K562 (cell line): ENCODE data around the gene MLXIPL. TPM values are rescaled to one million over a fixed set of nuclear protein-coding genes. Genes with fewer than 3 reads are reported as not detected.

Source experiments
- BRD4 ChIP-seq: fragments of 200-600 bp; sonication (generic); IDR thresholded peaks from 2 replicates; pipeline ENCODE4 v1.6.1; 2017; ENCODE audit warnings: inconsistent platforms
- CBX1 ChIP-seq: sonication (generic); IDR thresholded peaks from 2 replicates; pipeline ENCODE4 v1.6.1; 2016; ENCODE audit warnings: antibody characterized with exemption, low read depth, mild to moderate bottlenecking
- CREBBP ChIP-seq: IDR thresholded peaks from one replicate; pipeline ENCODE4 v1.6.1; 2012; ENCODE audit warnings: low read depth, mild to moderate bottlenecking, control low read depth, inconsistent platforms, low read length
- CREM ChIP-seq: IDR thresholded peaks from 2 replicates; pipeline ENCODE4 v1.6.1; 2014; ENCODE audit warnings: antibody characterized with exemption, low read depth
- CTBP1 ChIP-seq: fragments of 450-650 bp; IDR thresholded peaks from 2 replicates; pipeline ENCODE4 v1.6.1; 2016; ENCODE audit warnings: borderline replicate concordance
- EGR1 ChIP-seq: fragments of 450-650 bp; conservative IDR thresholded peaks from 2 replicates; pipeline ENCODE4 v1.6.1; 2017; ENCODE audit warnings: mild to moderate bottlenecking
- HCFC1 ChIP-seq: IDR thresholded peaks from 2 replicates; pipeline ENCODE4 v1.6.1; 2012; ENCODE audit warnings: low read depth, low read length, improper control_type of control experiment
- HDAC8 ChIP-seq: fragments of 450-650 bp; IDR thresholded peaks from 2 replicates; pipeline ENCODE4 v1.6.1; 2016; ENCODE audit warnings: mild to moderate bottlenecking, missing genetic modification characterization, moderate library complexity, missing compliant biosample characterization
- KAT2B ChIP-seq: IDR thresholded peaks from one replicate; pipeline ENCODE4 v1.6.1; 2012; ENCODE audit warnings: low read depth, mild to moderate bottlenecking, control low read depth, inconsistent platforms, low read length, moderate library complexity
- KDM1A ChIP-seq, 2 experiments: fragments of 450-650 bp; IDR thresholded peaks; 2 replicates each; pipeline ENCODE4 v1.6.1; 2016; ENCODE audit warnings: mild to moderate bottlenecking in 2 of 2
- MCM2 ChIP-seq: fragments of 450-650 bp; IDR thresholded peaks from 2 replicates; pipeline ENCODE4 v1.6.1; 2017; ENCODE audit warnings: low read depth, mild to moderate bottlenecking
- NEUROD1 ChIP-seq: fragments of 150-350 bp; IDR thresholded peaks from 2 replicates; pipeline ENCODE4 v1.6.1; 2014; ENCODE audit warnings: borderline replicate concordance, low read length, low read depth; ENCODE audit not compliant: partially characterized antibody
- NFIC ChIP-seq: fragments of 450-650 bp; IDR thresholded peaks from 2 replicates; pipeline ENCODE4 v1.6.1; 2017; ENCODE audit warnings: mild to moderate bottlenecking, inconsistent platforms
- NR4A1 ChIP-seq, 2 experiments: fragments of 250-450 bp in 1 of 2; fragments of 450-650 bp in 1 of 2; sonication (Bioruptor Pico) in 1 of 2; IDR thresholded peaks; 2 replicates each; pipeline versions ENCODE4 v1.4.0 to v1.6.1; 2016 to 2020; ENCODE audit warnings: mild to moderate bottlenecking in 2 of 2, missing compliant biosample characterization in 1 of 2, missing genetic modification characterization in 1 of 2, moderate library complexity in 1 of 2
- PHTF2 ChIP-seq: fragments of 250-450 bp; sonication (Bioruptor Pico); IDR thresholded peaks from 2 replicates; pipeline ENCODE4 v1.5.0; 2021; ENCODE audit warnings: mild to moderate bottlenecking
- POLR2H ChIP-seq: IDR thresholded peaks from 2 replicates; pipeline ENCODE4 v1.6.1; 2016; ENCODE audit warnings: missing genetic modification characterization, low read depth, mild to moderate bottlenecking, control low read depth, missing compliant biosample characterization, moderate library complexity
- PTRF ChIP-seq: fragments of 450-650 bp; IDR thresholded peaks from 2 replicates; pipeline ENCODE4 v1.6.1; 2016; ENCODE audit warnings: mild to moderate bottlenecking, missing genetic modification characterization, missing compliant biosample characterization
- RB1 ChIP-seq: fragments of 450-650 bp; IDR thresholded peaks from 2 replicates; pipeline ENCODE4 v1.6.1; 2017; ENCODE audit warnings: low read depth, mild to moderate bottlenecking
- RBFOX2 ChIP-seq: fragments of 200-400 bp; formaldehyde crosslinking; IDR thresholded peaks from 2 replicates; pipeline ENCODE4 v1.6.1; 2017; ENCODE audit warnings: low read depth, mild to moderate bottlenecking, low read length, moderate library complexity
- RNF2 ChIP-seq: sonication (generic); IDR thresholded peaks from 2 replicates; pipeline ENCODE4 v1.6.1; 2016
- SMAD1 ChIP-seq: fragments of 150-350 bp; IDR thresholded peaks from 2 replicates; pipeline ENCODE4 v1.6.1; 2014; ENCODE audit warnings: low read length, low read depth; ENCODE audit not compliant: partially characterized antibody
- SMC3 ChIP-seq: conservative IDR thresholded peaks from 2 replicates; pipeline ENCODE4 v1.6.1; 2011; ENCODE audit warnings: low read depth, low read length, improper control_type of control experiment; ENCODE audit not compliant: insufficient read depth
- TGIF2 ChIP-seq: sonication (generic); formaldehyde crosslinking; IDR thresholded peaks from 2 replicates; pipeline ENCODE4 v1.8.1; 2022; ENCODE audit warnings: mild to moderate bottlenecking, missing genetic modification reagents, moderate library complexity
- TSC22D4 ChIP-seq: fragments of 450-650 bp; IDR thresholded peaks from 2 replicates; pipeline ENCODE4 v1.6.1; 2016; ENCODE audit warnings: missing genetic modification characterization, missing biosample characterization, control low read depth
- ZBED1 ChIP-seq: IDR thresholded peaks from 2 replicates; pipeline ENCODE4 v1.6.1; 2014
- ZC3H8 ChIP-seq: fragments of 450-650 bp; IDR thresholded peaks from 2 replicates; pipeline ENCODE4 v1.6.1; 2017
- ZNF134 ChIP-seq: fragments of 250-450 bp; sonication (Bioruptor Pico); conservative IDR thresholded peaks from 2 replicates; pipeline ENCODE4 v1.4.0; 2020
- ZNF699 ChIP-seq: fragments of 250-450 bp; sonication (Bioruptor Pico); IDR thresholded peaks from 2 replicates; pipeline ENCODE4 v1.8.0; 2021; ENCODE audit warnings: mild to moderate bottlenecking, moderate library complexity; ENCODE audit not compliant: insufficient replicate concordance
- ZZZ3 ChIP-seq: fragments of 450-650 bp; IDR thresholded peaks from 2 replicates; pipeline ENCODE4 v1.6.1; 2016; ENCODE audit warnings: antibody characterized with exemption, mild to moderate bottlenecking, moderate library complexity
- polyA plus RNA-seq, 8 experiments: library from polyadenylated mRNA; depleted of rRNA in 4 of 8; stranded (reverse) in 5 of 8; unstranded in 3 of 8; fragments of >200 nt; fragmentation: Nextera tagmentation in 2 of 8; fragmentation: Illumina TruSeq in 1 of 8; extraction: Ambion mirVana in 2 of 8; extraction: Trizol in 1 of 8; gene quantifications; 2 replicates each; pipeline versions ENCODE4 v1.2.1 to v1.2.3, GENCODE V29; 2011 to 2014; ENCODE audit warnings: inconsistent platforms in 1 of 8, missing spikeins in 1 of 8
- total RNA-seq, 7 experiments: library from RNA; depleted of rRNA in 6 of 7; stranded (reverse); fragments of >200 nt in 6 of 7; fragmentation: Illumina TruSeq in 2 of 7; extraction: Trizol in 2 of 7; gene quantifications; 2 replicates each; pipeline versions ENCODE4 v1.2.1 to v1.2.3, GENCODE V29; 2011 to 2021; ENCODE audit warnings: low replicate concordance in 1 of 7
- TF ChIP-seq, protein P1 (sequence below), 2 experiments: fragments of 450-650 bp; IDR thresholded peaks; 2 replicates each; pipeline ENCODE4 v1.6.1; 2016
- TF ChIP-seq, protein P2 (sequence below): fragments of 450-650 bp; formaldehyde crosslinking; IDR thresholded peaks from 2 replicates; pipeline ENCODE4 v1.4.0; 2022; ENCODE audit warnings: mild to moderate bottlenecking, moderate library complexity

Gene MLXIPL
- total and polyA plus RNA-seq, 9 of the 15 experiments (the other 6 are each of a cell fraction or from before 2014, with no cell fraction given) = 0.11 to 18.4 (median 1.4) TPM

DNA sequence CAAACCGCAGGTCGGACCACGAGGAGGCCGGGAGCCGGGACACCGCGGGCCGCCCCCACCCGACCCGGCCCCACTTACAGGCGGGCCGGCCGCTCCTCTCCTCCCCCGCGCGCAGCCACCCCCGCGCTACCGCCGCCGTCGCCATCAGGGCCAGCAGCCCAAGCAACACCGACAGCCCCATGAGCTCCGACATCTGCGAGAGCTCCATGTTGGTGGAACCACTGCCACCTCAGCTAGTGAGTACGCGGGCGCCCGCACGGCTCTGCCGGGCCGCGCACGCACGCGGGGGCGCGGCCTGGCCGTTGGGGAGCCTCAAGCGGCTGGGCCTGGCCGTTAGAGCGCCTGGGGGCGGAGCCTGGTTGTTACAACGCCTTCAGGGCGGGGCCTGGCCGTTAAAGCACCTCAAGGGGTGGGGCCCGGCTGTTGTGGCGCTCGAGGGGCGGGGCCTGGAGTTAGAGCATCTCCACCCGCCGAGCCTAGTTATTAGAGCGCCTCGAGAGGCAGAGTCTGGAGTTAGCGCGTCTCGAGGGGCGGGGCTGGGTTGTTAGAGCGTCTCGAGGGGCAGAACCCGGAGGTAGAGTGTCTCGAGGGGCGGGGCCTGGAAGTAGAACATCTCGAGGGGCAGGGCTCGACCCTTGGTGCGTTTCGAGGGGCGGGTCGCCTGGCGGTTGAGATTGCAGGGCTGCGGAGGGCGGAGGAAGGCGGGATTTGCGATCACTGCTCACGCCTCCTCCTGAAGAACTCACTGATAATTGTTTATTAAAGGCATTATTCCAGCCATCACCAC, 45.8 kb downstream of the MLXIPL start, which contains the start of gene TBL2 (continued):
- TF ChIP-seq TSC22D4 (tag) = no peak
- TF ChIP-seq CTBP1 = peak; percentile 93
- no peak for TF ChIP-seq PHTF2 (CRISPR knock-in tag)
- TF ChIP-seq RNF2 = no peak
- TF ChIP-seq NEUROD1 = peak; percentile 77
- TF ChIP-seq CREBBP = no peak
- peak; percentile 67 for TF ChIP-seq NFIC
- TF ChIP-seq BRD4 = peak; percentile 19; the same call in 1 of the 2 replicates
- peak; percentile 92 for TF ChIP-seq POLR2H (tag)
- TF ChIP-seq CREM = peak; percentile 64
- TF ChIP-seq TGIF2 (CRISPR knock-in tag) = 0 out of 2 replicates have a peak, but pooled peaks have one; percentile 48
- TF ChIP-seq HCFC1 = peak; percentile 36; the same call in 1 of the 2 replicates
- peak; percentile 98 for TF ChIP-seq RBFOX2
- peak; percentile 87 for TF ChIP-seq EGR1
- TF ChIP-seq RB1 = peak; percentile 86
- no peak for TF ChIP-seq ZZZ3
- 0 out of 2 replicates have a peak, but pooled peaks have one; percentile 21 for TF ChIP-seq HDAC8 (tag)
- peak; percentile 94 for TF ChIP-seq CBX1
- no peak for TF ChIP-seq ZNF134 (CRISPR knock-in tag)
- TF ChIP-seq, protein P1, sequence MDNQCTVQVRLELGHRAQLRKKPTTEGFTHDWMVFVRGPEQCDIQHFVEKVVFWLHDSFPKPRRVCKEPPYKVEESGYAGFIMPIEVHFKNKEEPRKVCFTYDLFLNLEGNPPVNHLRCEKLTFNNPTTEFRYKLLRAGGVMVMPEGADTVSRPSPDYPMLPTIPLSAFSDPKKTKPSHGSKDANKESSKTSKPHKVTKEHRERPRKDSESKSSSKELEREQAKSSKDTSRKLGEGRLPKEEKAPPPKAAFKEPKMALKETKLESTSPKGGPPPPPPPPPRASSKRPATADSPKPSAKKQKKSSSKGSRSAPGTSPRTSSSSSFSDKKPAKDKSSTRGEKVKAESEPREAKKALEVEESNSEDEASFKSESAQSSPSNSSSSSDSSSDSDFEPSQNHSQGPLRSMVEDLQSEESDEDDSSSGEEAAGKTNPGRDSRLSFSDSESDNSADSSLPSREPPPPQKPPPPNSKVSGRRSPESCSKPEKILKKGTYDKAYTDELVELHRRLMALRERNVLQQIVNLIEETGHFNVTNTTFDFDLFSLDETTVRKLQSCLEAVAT (IDR thresholded peaks at IDR 0.05) = no peak
- peak; percentile 85 for TF ChIP-seq SMAD1
- no peak for TF ChIP-seq MCM2
- 0 out of 2 replicates have a peak, but pooled peaks have one; percentile 13 for TF ChIP-seq SMC3
- TF ChIP-seq ZBED1 = peak; percentile 52; the same call in 1 of the 2 replicates
- TF ChIP-seq KDM1A (IDR thresholded peaks at IDR 0.05) = peak; percentile 28 to 38; a peak in 2 of 4 replicates
- no peak for TF ChIP-seq ZC3H8
- TF ChIP-seq NR4A1 (CRISPR knock-in tag; IDR thresholded peaks at IDR 0.05) = no peak
- TF ChIP-seq NR4A1 (tag; IDR thresholded peaks at IDR 0.05) = no peak
- TF ChIP-seq, protein P2, sequence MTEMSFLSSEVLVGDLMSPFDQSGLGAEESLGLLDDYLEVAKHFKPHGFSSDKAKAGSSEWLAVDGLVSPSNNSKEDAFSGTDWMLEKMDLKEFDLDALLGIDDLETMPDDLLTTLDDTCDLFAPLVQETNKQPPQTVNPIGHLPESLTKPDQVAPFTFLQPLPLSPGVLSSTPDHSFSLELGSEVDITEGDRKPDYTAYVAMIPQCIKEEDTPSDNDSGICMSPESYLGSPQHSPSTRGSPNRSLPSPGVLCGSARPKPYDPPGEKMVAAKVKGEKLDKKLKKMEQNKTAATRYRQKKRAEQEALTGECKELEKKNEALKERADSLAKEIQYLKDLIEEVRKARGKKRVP (CRISPR knock-in tag) = 0 out of 2 replicates have a peak, but pooled peaks have one; percentile 18
- TF ChIP-seq ZNF699 (CRISPR knock-in tag) = no peak
- no peak for TF ChIP-seq KAT2B
- TF ChIP-seq PTRF (tag) = no peak
